Embryonic facial prominence (tissue), 1 donor: Measurements from ENCODE around the gene RGS10.
"Not testable (repeated sequence)": the region's sequence is repeated elsewhere in the genome, so short reads cannot be mapped to it uniquely, and the experiment has no call there.

Experiments
- DNase-seq: peaks from one replicate; pipeline ENCODE4 v3.0.0-alpha.2; 2016; ENCODE audit errors: extremely low spot score

Gene RGS10

GRCh38 chr10:119538632-119539358, 3.7 kb downstream of the RGS10 start:
- no peak for DNase-seq

GRCh38 chr10:119537953-119538630, 4.4 kb downstream of the RGS10 start:
- DNase-seq, result no peak

- no peak for DNase-seq
These were observed 6.0 kb downstream of the RGS10 start for GRCh38 chr10:119536508-119537025.

GRCh38 chr10:119535837-119536507, 6.5 kb downstream of the RGS10 start:
- no peak for DNase-seq

- DNase-seq, result no peak
These were observed 7.2 kb downstream of the RGS10 start for GRCh38 chr10:119535305-119535704.

GRCh38 chr10:119533473-119533872, 9.0 kb downstream of the RGS10 start:
- no peak for DNase-seq

- DNase-seq, result not testable (repeated sequence)
These were observed 9.7 kb downstream of the RGS10 start for GRCh38 chr10:119532791-119533190.

- DNase-seq, result not testable (repeated sequence)
These were observed 10.3 kb downstream of the RGS10 start for GRCh38 chr10:119532251-119532650.

- DNase-seq, result no peak
These were observed 11.5 kb downstream of the RGS10 start for GRCh38 chr10:119531067-119531466.

GRCh38 chr10:119528663-119529237, 13.8 kb downstream of the RGS10 start:
- not testable (repeated sequence) for DNase-seq

GRCh38 chr10:119526621-119527592, 15.6 kb downstream of the RGS10 start:
- no peak for DNase-seq

GRCh38 chr10:119526149-119526548, 16.4 kb downstream of the RGS10 start:
- DNase-seq, result no peak

GRCh38 chr10:119525116-119525515, 17.4 kb downstream of the RGS10 start:
- DNase-seq, result no peak

- DNase-seq, result no peak
These were observed 17.8 kb downstream of the RGS10 start for GRCh38 chr10:119524720-119525070.

- no peak for DNase-seq
These were observed 18.4 kb downstream of the RGS10 start for GRCh38 chr10:119523895-119524719.

- DNase-seq, result no peak
These were observed 19.6 kb downstream of the RGS10 start for GRCh38 chr10:119522747-119523426.

- DNase-seq, result no peak
These were observed 20.9 kb downstream of the RGS10 start for GRCh38 chr10:119521443-119522204.

GRCh38 chr10:119520283-119520682, 22.2 kb downstream of the RGS10 start:
- DNase-seq, result no peak

- DNase-seq, result no peak
These were observed 23.6 kb downstream of the RGS10 start for GRCh38 chr10:119518936-119519335.
